Measurements from ENCODE around the gene HSPB2. TPM values are rescaled to one million over a fixed set of nuclear protein-coding genes. Genes with fewer than 3 reads are reported as not detected.

HSPB2 gene
- total and polyA plus RNA-seq, 2 of the 8 experiments (the other 6 are each of a cell fraction or from before 2014, with no cell fraction given) = 0.32 to 0.86 TPM

- TF ChIP-seq CHD1 (IDR thresholded peaks at IDR 0.05; ENCODE audit: low read depth, low read length) (no peak), CHD2 (IDR thresholded peaks at IDR 0.05; ENCODE audit: low read length) (no peak)
These were observed 25.7 kb upstream of the HSPB2 start (continued) for GRCh38 chr11:111886844-111887243.
